Astrocyte (in vitro differentiated cells and primary cell): ENCODE measurements around the gene HAS3. TPM values are rescaled to one million over a fixed set of nuclear protein-coding genes. Genes with fewer than 3 reads are reported as not detected.

Source experiments
- DNase-seq: peaks from one replicate; pipeline ENCODE4 v3.0.0-alpha.2; 2010; ENCODE audit warnings: low read depth
- FAIRE-seq: peaks from 2 replicates; lab custom pipeline; 2011; peaks lifted over from hg19 to GRCh38; lab: Jason Lieb, UNC
- H2AFZ ChIP-seq: 2 replicates; pipeline ENCODE4 v1.6.0; 2012; ENCODE audit warnings: low read depth, low read length, inconsistent platforms
- H3K27ac ChIP-seq: 2 replicates; pipeline ENCODE4 v1.5.1; 2011; ENCODE audit warnings: low read depth, low read length, inconsistent platforms
- H3K27me3 ChIP-seq: 2 replicates; pipeline ENCODE4 v1.6.0; 2011; ENCODE audit warnings: low read length, inconsistent platforms; ENCODE audit not compliant: insufficient read depth
- H3K36me3 ChIP-seq: 2 replicates; pipeline ENCODE4 v1.5.1; 2011; ENCODE audit warnings: low read length, inconsistent platforms; ENCODE audit not compliant: insufficient read depth
- H3K4me1 ChIP-seq: 2 replicates; pipeline ENCODE4 v1.5.1; 2011; ENCODE audit warnings: low read length, inconsistent platforms; ENCODE audit not compliant: insufficient read depth
- H3K4me2 ChIP-seq: 2 replicates; pipeline ENCODE4 v1.6.0; 2012; ENCODE audit warnings: low read length, inconsistent platforms
- H3K4me3 ChIP-seq: 2 replicates; pipeline ENCODE4 v1.5.1; 2011; ENCODE audit warnings: low read depth, mild to moderate bottlenecking, low read length, inconsistent platforms; ENCODE audit not compliant: insufficient read depth
- H3K79me2 ChIP-seq: 2 replicates; pipeline ENCODE4 v1.6.0; 2012; ENCODE audit warnings: mild to moderate bottlenecking, low read length, inconsistent platforms; ENCODE audit not compliant: insufficient read depth
- H3K9ac ChIP-seq: 2 replicates; pipeline ENCODE4 v1.6.0; 2012; ENCODE audit warnings: mild to moderate bottlenecking, low read length, inconsistent platforms
- H3K9me3 ChIP-seq: 2 replicates; pipeline ENCODE4 v1.5.1; 2012; ENCODE audit warnings: low read depth, mild to moderate bottlenecking, low read length, inconsistent platforms; ENCODE audit not compliant: insufficient read depth
- H4K20me1 ChIP-seq: 2 replicates; pipeline ENCODE4 v1.6.0; 2012; ENCODE audit warnings: low read length, inconsistent platforms; ENCODE audit not compliant: insufficient read depth
- H3K27ac Mint-ChIP-seq: one replicate; pipeline ENCODE4 v1.8.0; 2021; ENCODE audit warnings: mild to moderate bottlenecking, mixed read lengths; ENCODE audit not compliant: unreplicated experiment
- H3K27me3 Mint-ChIP-seq: one replicate; pipeline ENCODE4 v1.8.0; 2021; ENCODE audit warnings: low read depth, mixed read lengths; ENCODE audit not compliant: unreplicated experiment
- H3K36me3 Mint-ChIP-seq: one replicate; pipeline ENCODE4 v1.8.0; 2021; ENCODE audit warnings: low read depth, mixed read lengths; ENCODE audit not compliant: unreplicated experiment
- H3K4me1 Mint-ChIP-seq: one replicate; pipeline ENCODE4 v1.8.0; 2021; ENCODE audit warnings: low read depth, mixed read lengths; ENCODE audit not compliant: unreplicated experiment
- H3K4me3 Mint-ChIP-seq: one replicate; pipeline ENCODE4 v1.8.0; 2021; ENCODE audit warnings: mild to moderate bottlenecking, moderate library complexity, mixed read lengths; ENCODE audit not compliant: unreplicated experiment
- H3K9me3 Mint-ChIP-seq: one replicate; pipeline ENCODE4 v1.8.0; 2021; ENCODE audit warnings: mild to moderate bottlenecking, mixed read lengths; ENCODE audit not compliant: unreplicated experiment
- EZH2 ChIP-seq: IDR thresholded peaks from 2 replicates; pipeline ENCODE4 v1.6.1; 2012; ENCODE audit warnings: mild to moderate bottlenecking, low read length, inconsistent platforms; ENCODE audit not compliant: insufficient read depth
- total RNA-seq: library from RNA; stranded (reverse); gene quantifications from 2 replicates; pipeline ENCODE4 v1.2.1, GENCODE V29; 2021
- TF ChIP-seq, protein P1 (sequence below): IDR thresholded peaks from 2 replicates; pipeline ENCODE4 v1.5.1; 2011; ENCODE audit warnings: low read depth, mild to moderate bottlenecking, inconsistent platforms, low read length, moderate library complexity; ENCODE audit not compliant: insufficient read depth

HAS3 gene
- total RNA-seq, 1 donor from 2014 or later = 2.0 TPM

- Histone ChIP-seq H3K27me3 (no peaks in the 10 kb centered on the region), H3K4me3 (no peak overlapping the region), H3K79me2 (no peaks in the 10 kb centered on the region), H3K9ac (no peak overlapping the region), H2AFZ (no peak overlapping the region), H3K9me3 (no peaks in the 10 kb centered on the region), H4K20me1 (no peaks in the 10 kb centered on the region), H3K36me3 (no peaks in the 10 kb centered on the region), H3K4me1 (peaks cover 8% of the 10 kb centered on the region), H3K4me2 (no peak overlapping the region), H3K27ac (no peak overlapping the region)
- FAIRE-seq (no peak), DNase-seq (no peak)
- no peaks in the 10 kb centered on the region for H3K27me3 Mint-ChIP-seq
- no peak for TF ChIP-seq EZH2
- TF ChIP-seq, protein P1, sequence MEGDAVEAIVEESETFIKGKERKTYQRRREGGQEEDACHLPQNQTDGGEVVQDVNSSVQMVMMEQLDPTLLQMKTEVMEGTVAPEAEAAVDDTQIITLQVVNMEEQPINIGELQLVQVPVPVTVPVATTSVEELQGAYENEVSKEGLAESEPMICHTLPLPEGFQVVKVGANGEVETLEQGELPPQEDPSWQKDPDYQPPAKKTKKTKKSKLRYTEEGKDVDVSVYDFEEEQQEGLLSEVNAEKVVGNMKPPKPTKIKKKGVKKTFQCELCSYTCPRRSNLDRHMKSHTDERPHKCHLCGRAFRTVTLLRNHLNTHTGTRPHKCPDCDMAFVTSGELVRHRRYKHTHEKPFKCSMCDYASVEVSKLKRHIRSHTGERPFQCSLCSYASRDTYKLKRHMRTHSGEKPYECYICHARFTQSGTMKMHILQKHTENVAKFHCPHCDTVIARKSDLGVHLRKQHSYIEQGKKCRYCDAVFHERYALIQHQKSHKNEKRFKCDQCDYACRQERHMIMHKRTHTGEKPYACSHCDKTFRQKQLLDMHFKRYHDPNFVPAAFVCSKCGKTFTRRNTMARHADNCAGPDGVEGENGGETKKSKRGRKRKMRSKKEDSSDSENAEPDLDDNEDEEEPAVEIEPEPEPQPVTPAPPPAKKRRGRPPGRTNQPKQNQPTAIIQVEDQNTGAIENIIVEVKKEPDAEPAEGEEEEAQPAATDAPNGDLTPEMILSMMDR = no peak
- H3K9me3 Mint-ChIP-seq = no peaks in the 10 kb centered on the region
- no peaks in the 10 kb centered on the region for H3K36me3 Mint-ChIP-seq
- H3K4me3 Mint-ChIP-seq = no peak overlapping the region
- H3K4me1 Mint-ChIP-seq = peaks cover 12% of the 10 kb centered on the region
- H3K27ac Mint-ChIP-seq = no peak overlapping the region
Measured at GRCh38 chr16:69093974-69094373, 11.5 kb upstream of the HAS3 start.

GRCh38 chr16:69094501-69094900, 11.0 kb upstream of the HAS3 start:
- H4K20me1 ChIP-seq = no peaks in the 10 kb centered on the region
- no peaks in the 10 kb centered on the region for H3K36me3 ChIP-seq
- H3K27me3 ChIP-seq = no peaks in the 10 kb centered on the region
- DNase-seq = no peak
- Mint-ChIP-seq H3K36me3 (no peaks in the 10 kb centered on the region), H3K27ac (no peak overlapping the region), H3K27me3 (no peaks in the 10 kb centered on the region), H3K4me3 (no peak overlapping the region), H3K4me1 (peaks cover 6% of the 10 kb centered on the region), H3K9me3 (no peaks in the 10 kb centered on the region)
- no peak overlapping the region for H3K9ac ChIP-seq
- no peaks in the 10 kb centered on the region for H3K9me3 ChIP-seq
- H3K4me3 ChIP-seq = no peak overlapping the region
- no peak overlapping the region for H2AFZ ChIP-seq
- no peak overlapping the region for H3K27ac ChIP-seq
- H3K79me2 ChIP-seq = no peaks in the 10 kb centered on the region
- no peak overlapping the region for H3K4me2 ChIP-seq
- TF ChIP-seq, protein P1 = no peak
- TF ChIP-seq EZH2 = no peak
- FAIRE-seq = no peak
- peaks cover 4% of the 10 kb centered on the region for H3K4me1 ChIP-seq

DNA sequence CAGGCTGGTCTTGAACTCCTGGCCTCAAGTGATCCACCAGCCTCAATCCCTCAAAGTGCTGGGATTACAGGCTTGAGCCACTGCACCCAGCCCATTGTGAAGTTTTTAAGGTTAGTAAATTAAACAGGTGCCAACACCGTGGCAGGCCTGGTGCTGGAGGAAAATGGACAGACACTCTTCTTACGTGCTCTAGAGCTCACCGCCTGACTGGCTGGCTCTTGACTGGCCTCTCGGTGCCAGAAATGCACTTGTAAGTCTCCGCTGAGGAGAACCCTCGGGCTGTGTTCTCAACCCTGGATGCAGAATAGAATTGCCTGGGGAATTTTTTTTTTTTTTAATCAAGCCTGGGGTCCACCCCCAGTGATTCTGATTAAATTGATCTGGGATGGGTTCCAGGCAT, 10.3 kb upstream of the HAS3 start:
- DNase-seq (no peak), FAIRE-seq (no peak)
- H3K27me3 ChIP-seq = no peaks in the 10 kb centered on the region
- no peaks in the 10 kb centered on the region for H3K79me2 ChIP-seq
- H3K4me1 ChIP-seq = peaks cover 3% of the 10 kb centered on the region
- Mint-ChIP-seq H3K27me3 (peaks cover 1% of the 10 kb centered on the region), H3K4me1 (peaks cover 5% of the 10 kb centered on the region), H3K9me3 (no peaks in the 10 kb centered on the region), H3K27ac (no peak overlapping the region), H3K36me3 (no peaks in the 10 kb centered on the region), H3K4me3 (no peak overlapping the region)
- no peak for TF ChIP-seq EZH2
- TF ChIP-seq, protein P1 = no peak
- H3K4me3 ChIP-seq = no peak overlapping the region
- no peaks in the 10 kb centered on the region for H3K36me3 ChIP-seq
- no peaks in the 10 kb centered on the region for H4K20me1 ChIP-seq
- H3K4me2 ChIP-seq = no peak overlapping the region
- no peaks in the 10 kb centered on the region for H3K9me3 ChIP-seq
- H2AFZ ChIP-seq = no peak overlapping the region
- no peak overlapping the region for H3K9ac ChIP-seq
- H3K27ac ChIP-seq = no peak overlapping the region
